ENCODE measurements around the gene PGGHG.
A peak's percentile ranks its signal among the peaks of the same experiment; 100 is the strongest.
"Not testable (repeated sequence)": the region's sequence is repeated elsewhere in the genome, so short reads cannot be mapped to it uniquely, and the experiment has no call there.

PGGHG gene

GRCh38 chr11:324593-325517 is 35.9 kb downstream of the PGGHG start:
- 78% methylated on average over 24 of the region's 34 CpGs for WGBS
- H3K9me3 ChIP-seq (ENCODE audit: insufficient read depth, low read depth, low read length); H3K27ac ChIP-seq (ENCODE audit: low read depth, low read length); H3K4me3 ChIP-seq (ENCODE audit: low read length); H3K36me3 ChIP-seq (ENCODE audit: insufficient read depth, low read length); H3K27me3 ChIP-seq (ENCODE audit: insufficient read depth, low read length); H3K9ac ChIP-seq (ENCODE audit: low read depth, low read length): not testable (repeated sequence)
- H3K4me1 ChIP-seq (ENCODE audit: insufficient read depth, low read length) = peaks cover 11% of the 10 kb centered on the region

DNA sequence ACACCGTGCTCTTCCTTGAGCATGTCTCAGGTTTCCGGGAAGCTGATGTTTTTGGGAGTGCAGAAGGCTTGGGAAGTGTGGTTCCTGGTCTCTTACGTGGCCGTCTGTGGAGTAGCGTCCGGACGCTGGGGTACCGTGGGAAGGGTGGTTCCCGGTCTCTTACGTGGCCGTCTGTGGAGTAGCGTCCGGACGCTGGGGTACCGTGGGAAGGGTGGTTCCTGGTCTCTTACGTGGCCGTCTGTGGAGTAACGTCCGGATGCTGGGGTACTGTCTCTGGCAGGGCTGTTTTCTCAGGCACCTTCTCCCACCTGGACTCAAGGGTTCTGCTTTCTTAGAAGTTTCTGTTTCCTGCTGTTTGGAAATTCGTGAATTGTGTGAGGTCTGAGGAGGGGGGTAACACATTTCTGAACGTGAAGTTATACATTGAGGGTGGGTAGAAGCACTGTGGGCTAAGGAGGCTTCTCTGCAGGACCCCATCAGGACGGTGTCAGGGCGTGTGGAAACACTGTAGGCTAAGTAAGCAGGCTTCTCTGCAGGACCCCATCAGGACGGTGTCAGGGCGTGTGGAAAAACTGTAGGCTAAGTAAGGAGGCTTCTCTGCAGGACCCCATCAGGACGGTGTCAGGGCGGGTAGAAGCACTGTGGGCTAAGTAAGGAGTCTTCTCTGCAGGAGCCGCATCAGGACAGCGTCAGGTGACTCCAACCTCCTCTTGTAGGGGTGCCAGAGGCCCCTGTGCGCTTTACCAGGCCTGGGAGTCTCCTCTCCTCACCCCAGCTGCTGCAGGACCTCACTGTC is 37.1 kb downstream of the PGGHG start:
- H3K27ac ChIP-seq (ENCODE audit: low read depth, low read length) = no peak overlapping the region
- no peaks in the 10 kb centered on the region for H3K36me3 ChIP-seq (ENCODE audit: insufficient read depth, low read length)
- no peaks in the 10 kb centered on the region for H3K27me3 ChIP-seq (ENCODE audit: insufficient read depth, low read length)
- H3K4me1 ChIP-seq (ENCODE audit: insufficient read depth, low read length) = peaks cover 11% of the 10 kb centered on the region
- peak overlapping the region; percentile 26; the same call in 1 of the 2 replicates for H3K9ac ChIP-seq (ENCODE audit: low read depth, low read length)
- no peaks in the 10 kb centered on the region for H3K9me3 ChIP-seq (ENCODE audit: insufficient read depth, low read depth, low read length)
- H3K4me3 ChIP-seq (ENCODE audit: low read length) = no peak overlapping the region
- WGBS = 85% methylated on average over 30 of the region's 30 CpGs

GRCh38 chr11:326592-326841 is 37.6 kb downstream of the PGGHG start:
- Histone ChIP-seq H3K4me3 (ENCODE audit: low read length) (no peak overlapping the region), H3K27ac (ENCODE audit: low read depth, low read length) (no peak overlapping the region)
- WGBS = 74% methylated on average over 6 of the region's 6 CpGs

DNA sequence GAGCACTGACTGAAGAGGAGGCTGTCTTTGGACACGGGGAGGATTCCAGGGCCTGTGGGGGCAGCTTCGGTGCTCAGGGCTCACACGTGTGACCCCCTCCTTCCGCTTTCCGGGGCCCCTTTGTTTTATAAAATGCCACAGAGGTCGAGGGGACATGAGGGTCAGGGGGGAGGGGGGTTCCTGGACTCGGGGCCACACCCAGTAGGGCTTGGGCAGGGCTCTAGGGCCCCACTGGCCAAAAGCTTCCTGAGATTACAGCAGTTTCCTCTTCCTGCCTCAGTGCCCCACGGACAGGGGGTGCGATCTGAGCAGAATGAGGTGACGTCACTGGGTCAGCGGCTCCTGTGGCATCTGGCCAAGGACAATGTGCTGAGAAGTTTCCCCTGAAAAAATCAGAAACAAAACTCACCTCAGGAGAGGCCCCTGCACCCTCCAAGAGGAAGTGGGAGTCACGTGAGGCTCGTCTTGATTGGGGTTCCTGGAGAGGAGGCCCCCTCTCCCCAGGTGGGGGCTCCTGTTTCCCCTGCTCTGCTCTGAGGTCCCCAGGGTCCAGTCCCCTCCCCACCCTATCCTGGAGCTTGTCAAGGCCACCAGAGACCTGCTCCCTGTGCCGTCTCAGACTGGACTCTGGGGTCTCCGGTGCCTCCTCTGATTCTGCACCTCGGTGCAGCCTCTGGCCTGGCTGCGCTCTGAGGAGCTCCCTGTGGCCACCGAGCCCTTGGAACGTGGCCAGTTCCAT is 38.1 kb downstream of the PGGHG start:
- no peaks in the 10 kb centered on the region for H3K36me3 ChIP-seq (ENCODE audit: insufficient read depth, low read length)
- H3K4me3 ChIP-seq (ENCODE audit: low read length) = no peak overlapping the region
- no peaks in the 10 kb centered on the region for H3K9me3 ChIP-seq (ENCODE audit: insufficient read depth, low read depth, low read length)
- H3K27ac ChIP-seq (ENCODE audit: low read depth, low read length) = no peak overlapping the region
- 90% methylated on average over 19 of the region's 19 CpGs for WGBS
- H3K9ac ChIP-seq (ENCODE audit: low read depth, low read length) = peak overlapping the region; percentile 26; the same call in 1 of the 2 replicates
- peaks cover 11% of the 10 kb centered on the region for H3K4me1 ChIP-seq (ENCODE audit: insufficient read depth, low read length)
- no peaks in the 10 kb centered on the region for H3K27me3 ChIP-seq (ENCODE audit: insufficient read depth, low read length)

More at GRCh38 chr11:326592-326841, 37.6 kb downstream of the PGGHG start:
- Histone ChIP-seq H3K9ac (ENCODE audit: low read depth, low read length) (peak overlapping the region; percentile 26), H3K27me3 (ENCODE audit: insufficient read depth, low read length) (no peaks in the 10 kb centered on the region), H3K4me1 (ENCODE audit: insufficient read depth, low read length) (peaks cover 11% of the 10 kb centered on the region), H3K36me3 (ENCODE audit: insufficient read depth, low read length) (no peaks in the 10 kb centered on the region), H3K9me3 (ENCODE audit: insufficient read depth, low read depth, low read length) (no peaks in the 10 kb centered on the region)

GRCh38 chr11:327581-327923 is 38.6 kb downstream of the PGGHG start:
- H3K36me3 ChIP-seq (ENCODE audit: insufficient read depth, low read length) = no peaks in the 10 kb centered on the region
- H3K27ac ChIP-seq (ENCODE audit: low read depth, low read length) = no peak overlapping the region
- H3K9me3 ChIP-seq (ENCODE audit: insufficient read depth, low read depth, low read length) = no peaks in the 10 kb centered on the region
- no peak overlapping the region for H3K4me3 ChIP-seq (ENCODE audit: low read length)
- WGBS = 93% methylated on average over 3 of the region's 3 CpGs
- H3K9ac ChIP-seq (ENCODE audit: low read depth, low read length) = no peak overlapping the region
- H3K4me1 ChIP-seq (ENCODE audit: insufficient read depth, low read length) = peaks cover 11% of the 10 kb centered on the region
- no peaks in the 10 kb centered on the region for H3K27me3 ChIP-seq (ENCODE audit: insufficient read depth, low read length)

DNA sequence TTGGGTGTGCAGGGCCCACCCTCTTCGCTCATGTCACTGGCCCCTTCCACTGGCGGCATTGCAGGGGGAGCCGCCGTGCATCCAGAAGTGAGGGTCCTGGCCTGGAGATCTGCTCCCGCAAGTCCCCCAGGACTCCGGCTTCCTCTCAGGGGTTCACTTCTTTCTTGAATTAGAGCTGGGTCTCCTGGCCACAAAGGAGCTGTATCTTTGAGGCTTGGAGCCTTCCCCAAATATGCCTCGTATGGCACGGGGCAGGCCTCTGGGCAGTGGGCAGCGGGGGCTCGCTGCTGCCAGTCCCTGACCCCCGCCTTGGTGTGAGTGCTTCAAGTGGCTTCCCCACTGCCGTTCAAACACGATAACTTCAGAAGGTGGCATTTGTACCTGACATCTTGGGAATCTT is 39.1 kb downstream of the PGGHG start:
- 95% methylated on average over 13 of the region's 13 CpGs for WGBS
- no peaks in the 10 kb centered on the region for H3K27me3 ChIP-seq (ENCODE audit: insufficient read depth, low read length)
- H3K36me3 ChIP-seq (ENCODE audit: insufficient read depth, low read length) = no peaks in the 10 kb centered on the region
- 0 out of 2 replicates have a peak, but pooled peaks cover 3% of the 10 kb centered on the region for H3K9me3 ChIP-seq (ENCODE audit: insufficient read depth, low read depth, low read length)
- no peak overlapping the region for H3K27ac ChIP-seq (ENCODE audit: low read depth, low read length)
- no peak overlapping the region for H3K4me3 ChIP-seq (ENCODE audit: low read length)
- H3K9ac ChIP-seq (ENCODE audit: low read depth, low read length) = no peak overlapping the region
- peaks cover 11% of the 10 kb centered on the region for H3K4me1 ChIP-seq (ENCODE audit: insufficient read depth, low read length)

- H3K9me3 ChIP-seq (ENCODE audit: insufficient read depth, low read depth, low read length); H3K36me3 ChIP-seq (ENCODE audit: insufficient read depth, low read length); H3K27ac ChIP-seq (ENCODE audit: low read depth, low read length); H3K9ac ChIP-seq (ENCODE audit: low read depth, low read length); H3K4me3 ChIP-seq (ENCODE audit: low read length); H3K27me3 ChIP-seq (ENCODE audit: insufficient read depth, low read length): not testable (repeated sequence)
- 90% methylated on average over 15 of the region's 15 CpGs for WGBS
- H3K4me1 ChIP-seq (ENCODE audit: insufficient read depth, low read length) = peaks cover 15% of the 10 kb centered on the region
These were observed 39.7 kb downstream of the PGGHG start for GRCh38 chr11:328516-329100.

DNA sequence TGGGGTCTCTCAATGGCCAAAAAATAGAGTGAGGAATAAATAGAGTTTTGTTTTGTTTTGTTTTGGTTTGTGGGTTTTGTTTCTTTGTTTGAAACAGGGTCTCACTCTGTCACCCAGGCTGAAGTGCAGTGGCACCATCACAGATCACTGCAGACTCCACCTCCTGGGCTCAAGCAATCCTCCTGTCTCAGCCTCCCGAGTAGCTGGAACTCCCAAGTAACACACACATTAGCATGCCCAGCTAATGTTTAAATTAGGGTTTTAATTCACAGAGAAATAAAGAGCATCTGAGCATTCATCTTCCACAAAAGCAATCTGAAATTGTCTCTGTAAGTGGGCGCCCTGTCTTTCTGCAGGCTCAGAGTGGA is 40.9 kb downstream of the PGGHG start:
- no peak overlapping the region for H3K27ac ChIP-seq (ENCODE audit: low read depth, low read length)
- no peaks in the 10 kb centered on the region for H3K27me3 ChIP-seq (ENCODE audit: insufficient read depth, low read length)
- no peak overlapping the region for H3K9ac ChIP-seq (ENCODE audit: low read depth, low read length)
- H3K4me1 ChIP-seq (ENCODE audit: insufficient read depth, low read length) = peaks cover 18% of the 10 kb centered on the region
- 94% methylated on average over 2 of the region's 2 CpGs for WGBS
- H3K36me3 ChIP-seq (ENCODE audit: insufficient read depth, low read length) = no peaks in the 10 kb centered on the region
- no peak overlapping the region for H3K4me3 ChIP-seq (ENCODE audit: low read length)
- 0 out of 2 replicates have a peak, but pooled peaks cover 7% of the 10 kb centered on the region for H3K9me3 ChIP-seq (ENCODE audit: insufficient read depth, low read depth, low read length)

DNA sequence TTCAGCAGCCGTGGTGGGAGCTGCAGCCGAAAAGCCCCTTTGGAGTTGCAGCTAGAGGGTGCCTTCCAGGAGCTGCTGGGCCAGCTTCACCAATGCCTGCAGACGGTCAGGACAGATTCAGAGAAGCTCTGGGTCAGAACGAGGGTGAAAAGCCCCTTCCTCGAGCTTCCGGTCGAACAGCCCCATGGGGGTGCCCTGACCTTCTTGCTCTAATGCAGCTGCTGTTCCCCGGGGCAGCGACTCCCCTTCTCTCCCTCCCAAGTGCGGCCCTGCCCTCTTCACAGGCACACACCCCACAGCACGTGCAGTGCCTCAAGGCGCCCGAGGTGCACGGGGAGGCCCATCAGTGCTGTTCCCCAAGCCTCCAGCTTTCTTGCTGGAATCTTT is 41.4 kb downstream of the PGGHG start:
- H3K4me1 ChIP-seq (ENCODE audit: insufficient read depth, low read length) = peaks cover 21% of the 10 kb centered on the region
- H3K4me3 ChIP-seq (ENCODE audit: low read length) = no peak overlapping the region
- WGBS = 84% methylated on average over 14 of the region's 14 CpGs
- H3K27ac ChIP-seq (ENCODE audit: low read depth, low read length) = no peak overlapping the region
- H3K27me3 ChIP-seq (ENCODE audit: insufficient read depth, low read length) = no peaks in the 10 kb centered on the region
- no peak overlapping the region for H3K9ac ChIP-seq (ENCODE audit: low read depth, low read length)
- no peaks in the 10 kb centered on the region for H3K36me3 ChIP-seq (ENCODE audit: insufficient read depth, low read length)
- 0 out of 2 replicates have a peak, but pooled peaks cover 7% of the 10 kb centered on the region for H3K9me3 ChIP-seq (ENCODE audit: insufficient read depth, low read depth, low read length)

GRCh38 chr11:330694-331357 is 41.9 kb downstream of the PGGHG start:
- WGBS = 87% methylated on average over 34 of the region's 34 CpGs
- Histone ChIP-seq H3K9ac (ENCODE audit: low read depth, low read length) (no peak overlapping the region), H3K27me3 (ENCODE audit: insufficient read depth, low read length) (no peaks in the 10 kb centered on the region), H3K9me3 (ENCODE audit: insufficient read depth, low read depth, low read length) (0 out of 2 replicates have a peak, but pooled peaks cover 7% of the 10 kb centered on the region), H3K27ac (ENCODE audit: low read depth, low read length) (no peak overlapping the region), H3K4me3 (ENCODE audit: low read length) (no peak overlapping the region), H3K4me1 (ENCODE audit: insufficient read depth, low read length) (peaks cover 26% of the 10 kb centered on the region), H3K36me3 (ENCODE audit: insufficient read depth, low read length) (no peaks in the 10 kb centered on the region)
